ENCODE results near the gene GPC1. TPM values are rescaled to one million over a fixed set of nuclear protein-coding genes. Genes with fewer than 3 reads are reported as not detected.

The GPC1 gene
- total and polyA plus RNA-seq, 8 donors: 6.3 to 117 (median 23.2) TPM

DNA sequence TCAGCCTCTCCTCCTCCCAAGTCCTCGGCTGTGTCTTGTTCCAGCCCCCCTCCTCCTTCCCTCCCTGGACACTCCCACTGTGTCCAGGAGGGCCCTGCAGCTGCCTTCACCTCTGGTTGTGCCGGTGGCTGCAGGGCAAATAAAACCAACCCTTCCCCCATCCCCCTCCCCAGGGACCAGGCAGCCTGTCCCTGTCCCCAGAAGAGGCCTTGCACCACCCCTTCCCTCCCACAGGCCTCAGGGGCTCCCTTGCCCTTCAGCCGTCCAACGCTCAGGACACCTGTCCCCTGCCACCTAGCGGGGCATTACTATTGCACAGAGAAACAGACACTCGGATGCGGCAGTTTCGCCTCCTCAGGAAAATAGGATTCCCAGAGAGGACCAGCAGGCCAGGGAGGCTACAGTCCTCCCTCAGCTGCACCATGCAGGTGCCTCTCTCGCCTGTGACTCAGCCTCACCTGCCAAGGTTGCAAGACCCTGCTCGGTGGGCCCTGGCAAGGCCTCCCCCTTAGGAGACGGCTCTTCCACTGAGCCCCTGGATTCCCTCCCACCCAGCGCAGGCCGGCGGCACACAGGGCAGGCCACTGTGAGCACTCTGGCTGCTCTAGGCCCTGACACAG, 5.5 kb upstream of the GPC1 start:
- Histone ChIP-seq H3K36me3 (no peaks in the 10 kb centered on the region), H3K4me1 (peaks cover 8 to 12% (median 9%) of the 10 kb centered on the region in 4 donors), H3K27ac (no peak overlapping the region), H3K4me3 (no peak overlapping the region), H3K27me3 (peaks cover 0 to 20% (median 0%) of the 10 kb centered on the region in 3 donors), H3K9me3 (no peaks in the 10 kb centered on the region)
- TF ChIP-seq POLR2AphosphoS5 (IDR thresholded peaks at IDR 0.05) (no peak), POLR2A (IDR thresholded peaks at IDR 0.05) (no peak), CTCF (IDR thresholded peaks at IDR 0.05) (no peak), EP300 (IDR thresholded peaks at IDR 0.05) (no peak)
- intact Hi-C loops (cut with DNase I; ENCODE audit: low total_unique reads): no loop called here
- 82 to 87% (median 83%) methylated on average over 7 to 14 of the region's 14 CpGs for WGBS, 5 donors
- DNase-seq: peak in 1 of 2 donors; percentile 19

- 74 to 92% (median 86%) methylated on average over 5 of the region's 5 CpGs for WGBS, 5 donors
- H3K27me3 ChIP-seq: peaks cover 0 to 24% (median 0%) of the 10 kb centered on the region in 3 donors
- TF ChIP-seq POLR2A (IDR thresholded peaks at IDR 0.05) (no peak), CTCF (IDR thresholded peaks at IDR 0.05) (no peak), POLR2AphosphoS5 (IDR thresholded peaks at IDR 0.05) (no peak), EP300 (IDR thresholded peaks at IDR 0.05) (no peak)
- no peak overlapping the region for H3K4me3 ChIP-seq
- DNase-seq: no peak
- H3K36me3 ChIP-seq: no peaks in the 10 kb centered on the region
- no peaks in the 10 kb centered on the region for H3K9me3 ChIP-seq
- intact Hi-C loops (cut with DNase I; ENCODE audit: low total_unique reads): no loop called here
- H3K4me1 ChIP-seq: peaks cover 9 to 12% (median 9%) of the 10 kb centered on the region in 4 donors
- H3K27ac ChIP-seq: no peak overlapping the region
Observed at GRCh38 chr2:240430595-240430994, 4.9 kb upstream of the GPC1 start.

GRCh38 chr2:240431271-240431660, 4.2 kb upstream of the GPC1 start:
- Histone ChIP-seq H3K4me3 (no peak overlapping the region), H3K36me3 (no peaks in the 10 kb centered on the region), H3K9me3 (no peaks in the 10 kb centered on the region), H3K27me3 (peaks cover 0 to 31% (median 3%) of the 10 kb centered on the region in 3 donors), H3K27ac (no peak overlapping the region), H3K4me1 (peaks cover 14 to 16% (median 15%) of the 10 kb centered on the region in 4 donors)
- TF ChIP-seq EP300 (IDR thresholded peaks at IDR 0.05) (no peak), POLR2AphosphoS5 (IDR thresholded peaks at IDR 0.05) (no peak)
- WGBS, 5 donors: 77 to 86% (median 84%) methylated on average over 3 of the region's 3 CpGs
- peak in 1 of 2 donors; percentile 17 for DNase-seq
- intact Hi-C loops (cut with DNase I; ENCODE audit: low total_unique reads): no loop called here

DNA sequence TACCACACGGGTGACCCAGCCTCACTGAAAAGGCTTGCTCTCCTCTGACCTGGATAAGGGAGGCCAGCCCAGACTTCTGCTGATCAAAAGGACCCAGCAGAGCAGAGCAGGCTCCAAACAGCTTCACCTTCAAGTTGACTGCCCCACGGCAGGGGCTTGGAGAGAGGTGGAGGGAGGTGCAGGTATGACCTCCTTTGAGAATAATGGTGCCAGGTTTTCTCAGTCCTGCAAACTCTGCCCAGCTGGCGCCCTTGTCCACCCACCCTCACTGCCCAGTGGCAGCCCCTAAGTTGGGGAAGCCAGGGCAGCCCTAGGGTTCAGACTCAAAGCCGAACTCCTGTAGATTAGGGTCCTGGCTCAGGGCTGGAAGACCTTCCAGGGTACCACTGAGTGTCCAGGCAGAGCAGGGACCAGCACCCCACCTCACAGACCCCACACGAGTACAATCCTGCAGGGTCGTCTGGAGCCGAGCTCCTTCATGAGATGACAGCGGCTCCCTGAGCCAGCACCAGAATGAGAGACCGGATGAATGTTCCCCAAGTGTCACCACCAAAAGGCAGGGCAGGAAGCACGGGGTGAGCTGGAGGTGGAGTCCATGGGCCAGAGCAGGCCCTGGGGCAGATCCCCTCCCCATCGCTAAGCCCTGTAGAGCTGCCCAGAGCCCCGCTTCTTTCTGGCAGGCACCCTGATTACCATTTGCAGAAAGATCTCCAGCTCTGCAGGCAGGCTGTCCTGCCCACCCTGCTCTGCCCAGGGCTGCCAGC, 3.6 kb upstream of the GPC1 start:
- intact Hi-C loops (cut with DNase I; ENCODE audit: low total_unique reads): no loop called here
- no peaks in the 10 kb centered on the region for H3K9me3 ChIP-seq
- 66 to 81% (median 79%) methylated on average over 10 to 12 of the region's 12 CpGs for WGBS, 5 donors
- DNase-seq: peak in 1 of 2 donors; percentile 20
- no peak overlapping the region for H3K27ac ChIP-seq
- TF ChIP-seq POLR2A (IDR thresholded peaks at IDR 0.05) (no peak), POLR2AphosphoS5 (IDR thresholded peaks at IDR 0.05) (no peak), EP300 (IDR thresholded peaks at IDR 0.05) (no peak), CTCF (IDR thresholded peaks at IDR 0.05) (no peak)
- peaks cover 0 to 37% (median 8%) of the 10 kb centered on the region in 3 donors for H3K27me3 ChIP-seq
- H3K4me1 ChIP-seq: peaks cover 20 to 22% (median 21%) of the 10 kb centered on the region in 4 donors
- no peak overlapping the region for H3K4me3 ChIP-seq
- H3K36me3 ChIP-seq: no peaks in the 10 kb centered on the region
